Fibroblast of villous mesenchyme (primary cell): ENCODE data around the gene NECTIN2. TPM values are rescaled to one million over a fixed set of nuclear protein-coding genes. Genes with fewer than 3 reads are reported as not detected.
"Not testable (repeated sequence)": the region's sequence is repeated elsewhere in the genome, so short reads cannot be mapped to it uniquely, and the experiment has no call there.

Experiments used
- DNase-seq: peaks from one replicate; pipeline ENCODE4 v3.0.0-alpha.2; 2010; ENCODE audit warnings: low read depth
- H3K4me3 ChIP-seq: 2 replicates; pipeline ENCODE4 v1.5.1; 2011; ENCODE audit warnings: low read depth, mild to moderate bottlenecking, low read length
- CTCF ChIP-seq: IDR thresholded peaks from 2 replicates; pipeline ENCODE4 v1.5.1; 2012; ENCODE audit warnings: low read depth, mild to moderate bottlenecking, low read length; ENCODE audit not compliant: insufficient read depth
- total RNA-seq: library from RNA; depleted of rRNA; stranded (reverse); fragments of >200 nt; gene quantifications from 2 replicates; pipeline ENCODE4 v1.2.3, GENCODE V29; 2012

Gene NECTIN2
- total RNA-seq, 1 donor = 134 TPM

- no peak for DNase-seq
- no peak for TF ChIP-seq CTCF
- H3K4me3 ChIP-seq = no peak overlapping the region
Measured at GRCh38 chr19:44856421-44857083, 10.5 kb downstream of the NECTIN2 start.

- no peak for TF ChIP-seq CTCF
- no peak for DNase-seq
- no peak overlapping the region for H3K4me3 ChIP-seq
Measured at GRCh38 chr19:44857837-44858236, 11.7 kb downstream of the NECTIN2 start.

GRCh38 chr19:44861576-44861975, 15.5 kb downstream of the NECTIN2 start:
- peak; percentile 79 for DNase-seq

GRCh38 chr19:44863990-44864389, 17.9 kb downstream of the NECTIN2 start:
- no peak overlapping the region for H3K4me3 ChIP-seq
- DNase-seq = no peak
- TF ChIP-seq CTCF = no peak

More at GRCh38 chr19:44861576-44861975, 15.5 kb downstream of the NECTIN2 start:
- not testable (repeated sequence) for H3K4me3 ChIP-seq

- no peak for DNase-seq
- no peak for TF ChIP-seq CTCF
- H3K4me3 ChIP-seq = no peak overlapping the region
Measured at GRCh38 chr19:44865196-44865767, 19.2 kb downstream of the NECTIN2 start.

GRCh38 chr19:44866664-44867063, 20.6 kb downstream of the NECTIN2 start:
- H3K4me3 ChIP-seq = no peak overlapping the region
- no peak for TF ChIP-seq CTCF
- DNase-seq = no peak

- TF ChIP-seq CTCF = no peak
- no peak for DNase-seq
- no peak overlapping the region for H3K4me3 ChIP-seq
Measured at GRCh38 chr19:44867578-44867977, 21.5 kb downstream of the NECTIN2 start.
